HCT116 (cell line): ENCODE data around the gene ZNRF2. TPM values are rescaled to one million over a fixed set of nuclear protein-coding genes. Genes with fewer than 3 reads are reported as not detected.

ENCODE experiments used
- ATAC-seq: fragments of 200-7000 bp; cut with Tn5 transposase; 2 replicates; pipeline ENCODE4 v1.9.1; 2020; ENCODE audit warnings: mild to moderate bottlenecking, moderate library complexity
- BruUV-seq: library from RNA; stranded (reverse); fragments of 400-500 nt; replicated peaks from 2 replicates; lab custom pipeline; 2021; lab: Mats Ljungman, UMichigan
- CTCF ChIA-PET: fragments of 300-600 bp; sonication (Branson Sonifier 250); formaldehyde crosslinking; loops from one replicate; lab custom pipeline; 2021; ENCODE audit warnings: antibody characterized with exemption; lab: Charles Lee
- POLR2A ChIA-PET: fragments of 300-600, 350-600 bp; sonication (Branson Sonifier 250); formaldehyde crosslinking; loops from one replicate; lab custom pipeline; 2021; ENCODE audit warnings: antibody characterized with exemption; lab: Charles Lee
- RAD21 ChIA-PET, 2 experiments: fragments of 300-600 bp; sonication (Branson Sonifier 250); formaldehyde crosslinking; loops; one replicate each; lab custom pipeline; 2023; ENCODE audit warnings: low total read pairs in 2 of 2; ENCODE audit not compliant: uncharacterized antibody in 2 of 2, unreplicated experiment in 2 of 2, low non-redundant PET in 1 of 2; lab: Charles Lee
- DNase-seq: peaks from one replicate; pipeline ENCODE4 v3.0.0-alpha.2; 2010; ENCODE audit warnings: low read depth, low spot score
- H2AFZ ChIP-seq: fragments of 200-600 bp; shearing (Covaris generic), sonication (generic); 2 replicates; pipeline ENCODE4 v1.6.1; 2017; ENCODE audit warnings: low read depth, mixed run types, mixed read lengths, antibody characterized with exemption, low read length; ENCODE audit not compliant: poor library complexity, severe bottlenecking
- H3K27ac ChIP-seq: 2 replicates; pipeline ENCODE4 v1.5.1; 2012; ENCODE audit warnings: low read depth, low read length
- H3K27me3 ChIP-seq: fragments of 200-600 bp; sonication (generic); 2 replicates; pipeline ENCODE4 v1.6.1; 2016; ENCODE audit warnings: mixed run types, low read length, mixed read lengths; ENCODE audit not compliant: insufficient read depth
- H3K36me3 ChIP-seq, 2 experiments: fragments of 200-500 bp in 1 of 2; fragments of 200-600 bp in 1 of 2; sonication (Bioruptor generic) in 1 of 2; sonication (generic) in 1 of 2; 2 replicates each; pipeline versions ENCODE4 v1.5.1 to v1.6.1; 2014 to 2016; ENCODE audit warnings: low read length in 2 of 2, inconsistent platforms in 1 of 2, mixed read lengths in 1 of 2, mixed run types in 1 of 2; ENCODE audit not compliant: insufficient read depth in 2 of 2, control insufficient read depth in 1 of 2
- H3K4me1 ChIP-seq, 2 experiments: fragments of 200-600 bp in 1 of 2; sonication (generic) in 1 of 2; 2 replicates each; pipeline versions ENCODE4 v1.5.1 to v1.6.1; 2012 to 2017; ENCODE audit warnings: low read length in 2 of 2, inconsistent platforms in 1 of 2, mild to moderate bottlenecking in 1 of 2, mixed read lengths in 1 of 2, mixed run types in 1 of 2, moderate library complexity in 1 of 2; ENCODE audit not compliant: insufficient read depth in 2 of 2, control insufficient read depth in 1 of 2
- H3K4me2 ChIP-seq: fragments of 200-600 bp; sonication (generic); 2 replicates; pipeline ENCODE4 v1.6.1; 2017; ENCODE audit warnings: mixed run types, low read length, mixed read lengths
- H3K4me3 ChIP-seq, 2 experiments: fragments of 200-600 bp in 1 of 2; sonication (generic) in 1 of 2; replicated peaks in 1 of 2; 2 replicates each; pipeline ENCODE4 v1.5.1; 2011 to 2016; ENCODE audit warnings: low read length in 2 of 2, control low read depth in 1 of 2, low read depth in 1 of 2, mild to moderate bottlenecking in 1 of 2, mixed read lengths in 1 of 2, mixed run types in 1 of 2
- H3K79me2 ChIP-seq: fragments of 200-600 bp; sonication (generic); 2 replicates; pipeline ENCODE4 v1.6.1; 2017; ENCODE audit warnings: mild to moderate bottlenecking, mixed run types, low read length, moderate library complexity, mixed read lengths; ENCODE audit not compliant: insufficient read depth
- H3K9ac ChIP-seq: fragments of 200-600 bp; sonication (generic); 2 replicates; pipeline ENCODE4 v1.6.1; 2016; ENCODE audit warnings: low read length, mixed read lengths
- H3K9me2 ChIP-seq: fragments of 200-600 bp; sonication (generic), shearing (Covaris generic); 2 replicates; pipeline ENCODE4 v1.6.1; 2017; ENCODE audit warnings: mixed run types, mild to moderate bottlenecking, moderate library complexity; ENCODE audit not compliant: insufficient read depth
- H3K9me3 ChIP-seq, 2 experiments: fragments of 200-500 bp in 1 of 2; fragments of 200-600 bp in 1 of 2; sonication (Bioruptor generic) in 1 of 2; sonication (generic) in 1 of 2; 2 replicates each; pipeline ENCODE4 v1.6.1; 2014 to 2017; ENCODE audit warnings: low read length in 2 of 2, mixed read lengths in 2 of 2, inconsistent platforms in 1 of 2, low read depth in 1 of 2, mild to moderate bottlenecking in 1 of 2, mixed run types in 1 of 2, moderate library complexity in 1 of 2; ENCODE audit not compliant: control insufficient read depth in 1 of 2, insufficient read depth in 1 of 2
- H4K20me1 ChIP-seq: fragments of 200-600 bp; sonication (generic), shearing (Covaris generic); 2 replicates; pipeline ENCODE4 v1.6.1; 2017; ENCODE audit warnings: mixed run types, mild to moderate bottlenecking, moderate library complexity; ENCODE audit not compliant: insufficient read depth
- ATF3 ChIP-seq: IDR thresholded peaks from 2 replicates; pipeline ENCODE4 v1.6.1; 2012
- CBX3 ChIP-seq: IDR thresholded peaks from 2 replicates; pipeline ENCODE4 v1.6.1; 2012; ENCODE audit warnings: low read depth
- CEBPB ChIP-seq: IDR thresholded peaks from 2 replicates; pipeline ENCODE4 v1.6.1; 2012; ENCODE audit warnings: low read depth
- CTCF ChIP-seq, 3 experiments: fragments of 200-600 bp in 1 of 3; sonication (generic) in 1 of 3; IDR thresholded peaks in 2 of 3; conservative IDR thresholded peaks in 1 of 3; 2 replicates each; pipeline ENCODE4 v1.5.1; 2012 to 2017; ENCODE audit warnings: low read depth in 2 of 3, low read length in 2 of 3, antibody characterized with exemption in 1 of 3, borderline replicate concordance in 1 of 3, control low read depth in 1 of 3, mild to moderate bottlenecking in 1 of 3, mixed read lengths in 1 of 3, mixed run types in 1 of 3, moderate library complexity in 1 of 3; ENCODE audit not compliant: insufficient read depth in 1 of 3
- ELF1 ChIP-seq: IDR thresholded peaks from 2 replicates; pipeline ENCODE4 v1.6.1; 2012; ENCODE audit warnings: low read depth, borderline replicate concordance
- EZH2 ChIP-seq: fragments of 200-600 bp; sonication (generic); IDR thresholded peaks from 2 replicates; pipeline ENCODE4 v1.6.1; 2017; ENCODE audit warnings: antibody characterized with exemption, mixed run types
- FOSL1 ChIP-seq: IDR thresholded peaks from 2 replicates; pipeline ENCODE4 v1.6.1; 2012; ENCODE audit warnings: low read depth
- JUND ChIP-seq: IDR thresholded peaks from 2 replicates; pipeline ENCODE4 v1.6.1; 2012
- POLR2AphosphoS5 ChIP-seq: IDR thresholded peaks from 2 replicates; pipeline ENCODE4 v1.6.1; 2011; ENCODE audit warnings: mild to moderate bottlenecking, low read depth, low read length, moderate library complexity
- RAD21 ChIP-seq: IDR thresholded peaks from 2 replicates; pipeline ENCODE4 v1.6.1; 2012; ENCODE audit warnings: low read depth, mild to moderate bottlenecking
- SIN3A ChIP-seq: IDR thresholded peaks from 2 replicates; pipeline ENCODE4 v1.6.1; 2012; ENCODE audit warnings: low read depth
- SP1 ChIP-seq: IDR thresholded peaks from 2 replicates; pipeline ENCODE4 v1.6.1; 2012; ENCODE audit warnings: low read depth
- TCF7L2 ChIP-seq: IDR thresholded peaks from 2 replicates; pipeline ENCODE4 v1.7.0; 2011; ENCODE audit warnings: borderline replicate concordance, inconsistent platforms; ENCODE audit not compliant: insufficient read depth, insufficient read length; ENCODE audit errors: extremely low read depth
- ZNF274 ChIP-seq: fragments of 200-500 bp; sonication (Bioruptor generic); IDR thresholded peaks from 2 replicates; pipeline ENCODE4 v1.6.1; 2014; ENCODE audit warnings: mild to moderate bottlenecking, low read depth, low read length, inconsistent platforms
- intact Hi-C: fragments of 100-400 bp; cut with micrococcal nuclease; formaldehyde crosslinking; loops from 2 replicates; pipeline ENCODE4 v1.10.0; 2022
- total RNA-seq: library from RNA; stranded (reverse); gene quantifications from one replicate; pipeline ENCODE4 v1.2.1, GENCODE V29; 2021; ENCODE audit not compliant: unreplicated experiment
- TF ChIP-seq, protein P1 (sequence below): IDR thresholded peaks from 2 replicates; pipeline ENCODE4 v1.6.1; 2012

The ZNRF2 gene
- total RNA-seq, 1 experiment from 2014 or later: 10.2 TPM

DNA sequence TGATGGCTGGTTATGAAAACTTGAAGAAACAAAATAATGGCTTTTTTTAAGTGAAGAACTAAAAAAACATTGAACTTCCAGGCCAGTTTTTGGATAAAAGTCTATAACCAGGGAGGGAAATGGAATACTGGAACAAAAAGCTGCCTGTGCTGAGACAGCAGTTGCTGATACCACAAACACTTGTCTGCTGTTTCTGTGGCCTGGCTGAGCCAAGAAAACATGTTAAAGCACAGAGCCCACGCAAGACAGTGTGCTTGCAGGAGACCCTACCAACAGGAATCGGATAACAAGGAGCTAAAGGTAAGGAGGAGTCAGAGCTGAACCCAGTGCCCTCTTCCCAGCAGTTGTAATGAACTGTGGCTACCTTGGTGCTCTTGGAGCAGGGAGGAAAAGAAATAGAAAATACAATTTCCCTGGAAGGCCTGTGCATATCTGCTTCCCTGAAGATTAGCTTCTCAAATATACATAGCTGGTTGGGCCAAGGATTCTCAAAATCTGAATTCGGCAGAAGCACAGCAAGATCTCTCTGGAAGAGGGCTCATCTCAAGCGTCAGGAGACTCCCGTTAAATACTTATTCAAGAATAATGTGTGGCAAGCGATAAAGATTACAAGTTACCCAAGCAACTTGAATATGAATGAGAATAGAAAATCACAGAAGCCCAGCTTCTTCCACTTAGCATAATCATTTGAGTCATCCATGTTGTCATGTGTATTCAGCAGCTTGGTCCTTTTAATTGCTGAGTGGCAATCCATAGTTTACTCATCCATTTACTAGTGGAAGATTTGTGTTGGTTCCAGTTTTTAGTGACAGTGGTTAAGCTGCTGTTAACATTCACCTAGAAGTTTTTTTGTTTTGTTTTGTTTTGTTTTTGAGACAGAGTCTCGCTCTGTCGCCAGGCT, 106.6 kb downstream of the ZNRF2 start:
- no peak overlapping the region for H3K27ac ChIP-seq
- no TSS peak for BruUV-seq
- POLR2A ChIA-PET: no interaction called here

More for the DNA sequence above, 106.6 kb downstream of the ZNRF2 start:
- no peak overlapping the region for H3K4me2 ChIP-seq
- H3K9me3 ChIP-seq: no peaks in the 10 kb centered on the region
- no peaks in the 10 kb centered on the region for H3K27me3 ChIP-seq
- H3K4me3 ChIP-seq: no peak overlapping the region
- no peaks in the 10 kb centered on the region for H3K79me2 ChIP-seq
- H2AFZ ChIP-seq: no peak overlapping the region
- no peak overlapping the region for H3K9ac ChIP-seq
- TF ChIP-seq POLR2AphosphoS5: no peak
- TF ChIP-seq FOSL1: no peak
- TF ChIP-seq CBX3: no peak
- no peak for TF ChIP-seq SIN3A
- TF ChIP-seq SP1: no peak
- TF ChIP-seq EZH2: no peak
- no peak for TF ChIP-seq CEBPB
- TF ChIP-seq, protein P1, sequence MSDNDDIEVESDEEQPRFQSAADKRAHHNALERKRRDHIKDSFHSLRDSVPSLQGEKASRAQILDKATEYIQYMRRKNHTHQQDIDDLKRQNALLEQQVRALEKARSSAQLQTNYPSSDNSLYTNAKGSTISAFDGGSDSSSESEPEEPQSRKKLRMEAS: no peak
- no peak for TF ChIP-seq JUND
- TF ChIP-seq ELF1: no peak
- no peak for TF ChIP-seq TCF7L2
- no peak for TF ChIP-seq CTCF (IDR thresholded peaks at IDR 0.05 in 2 of 3, conservative IDR thresholded peaks at IDR 0.05 in 1 of 3; ENCODE audit: borderline replicate concordance in 1 of 3, insufficient read depth in 1 of 3, low read depth in 2 of 3, low read length in 2 of 3)
- TF ChIP-seq ZNF274: no peak
- no peak for TF ChIP-seq ATF3
- no peak for TF ChIP-seq RAD21
- TF ChIP-seq, all 23 proteins: peak for 0
- DNase-seq (no peak), ATAC-seq (no peak)
- intact Hi-C loops: no loop called here
- CTCF ChIA-PET: no interaction called here
- Histone ChIP-seq H3K4me1 (no peaks in the 10 kb centered on the region), H3K36me3 (no peaks in the 10 kb centered on the region), H3K9me2 (no peaks in the 10 kb centered on the region), H4K20me1 (no peaks in the 10 kb centered on the region)
- RAD21 ChIA-PET: no interaction called here
